Measurements from ENCODE around the gene FOXP1. TPM values are rescaled to one million over a fixed set of nuclear protein-coding genes. Genes with fewer than 3 reads are reported as not detected.

FOXP1 gene
- total and polyA plus RNA-seq, 4 donors: 4.9 to 35.4 (median 32.0) TPM

DNA sequence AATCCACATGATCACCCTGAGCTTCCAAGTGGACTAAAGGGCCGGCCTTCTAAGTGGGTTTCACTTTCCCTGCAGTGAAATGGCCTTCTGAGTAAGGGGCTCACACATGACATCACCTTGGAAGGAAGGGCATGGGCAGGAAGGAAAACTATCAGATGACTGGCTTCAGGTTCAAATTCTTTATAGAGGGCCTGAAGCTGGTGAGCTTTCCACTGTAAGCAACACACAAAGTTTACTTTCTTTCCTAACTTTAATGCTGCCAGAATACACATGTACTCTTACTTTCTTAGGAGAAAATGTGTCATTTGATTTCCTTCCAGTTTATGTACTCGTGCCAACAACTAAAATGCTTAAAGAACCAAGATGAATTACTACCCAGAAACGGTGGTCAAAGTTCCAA is 475.6 kb downstream of the FOXP1 start:
- DNase-seq (ENCODE audit: low spot score): no peak
- no peak for TF ChIP-seq HNF4G (IDR thresholded peaks at IDR 0.05)
- TF ChIP-seq FOXA2 (IDR thresholded peaks at IDR 0.05): no peak
- TF ChIP-seq, protein P1, sequence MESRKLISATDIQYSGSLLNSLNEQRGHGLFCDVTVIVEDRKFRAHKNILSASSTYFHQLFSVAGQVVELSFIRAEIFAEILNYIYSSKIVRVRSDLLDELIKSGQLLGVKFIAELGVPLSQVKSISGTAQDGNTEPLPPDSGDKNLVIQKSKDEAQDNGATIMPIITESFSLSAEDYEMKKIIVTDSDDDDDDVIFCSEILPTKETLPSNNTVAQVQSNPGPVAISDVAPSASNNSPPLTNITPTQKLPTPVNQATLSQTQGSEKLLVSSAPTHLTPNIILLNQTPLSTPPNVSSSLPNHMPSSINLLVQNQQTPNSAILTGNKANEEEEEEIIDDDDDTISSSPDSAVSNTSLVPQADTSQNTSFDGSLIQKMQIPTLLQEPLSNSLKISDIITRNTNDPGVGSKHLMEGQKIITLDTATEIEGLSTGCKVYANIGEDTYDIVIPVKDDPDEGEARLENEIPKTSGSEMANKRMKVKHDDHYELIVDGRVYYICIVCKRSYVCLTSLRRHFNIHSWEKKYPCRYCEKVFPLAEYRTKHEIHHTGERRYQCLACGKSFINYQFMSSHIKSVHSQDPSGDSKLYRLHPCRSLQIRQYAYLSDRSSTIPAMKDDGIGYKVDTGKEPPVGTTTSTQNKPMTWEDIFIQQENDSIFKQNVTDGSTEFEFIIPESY (IDR thresholded peaks at IDR 0.05): no peak
- no peak for TF ChIP-seq RAD21 (IDR thresholded peaks at IDR 0.05)
- no peak for TF ChIP-seq SP1 (IDR thresholded peaks at IDR 0.05)
- no peak for TF ChIP-seq EGR1 (IDR thresholded peaks at IDR 0.05; ENCODE audit: low read depth in 2 of 2)
- TF ChIP-seq YY1 (IDR thresholded peaks at IDR 0.05): no peak
- TF ChIP-seq, protein P2, sequence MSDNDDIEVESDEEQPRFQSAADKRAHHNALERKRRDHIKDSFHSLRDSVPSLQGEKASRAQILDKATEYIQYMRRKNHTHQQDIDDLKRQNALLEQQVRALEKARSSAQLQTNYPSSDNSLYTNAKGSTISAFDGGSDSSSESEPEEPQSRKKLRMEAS (IDR thresholded peaks at IDR 0.05): no peak
- TF ChIP-seq FOXA1 (IDR thresholded peaks at IDR 0.05): no peak
- TF ChIP-seq, protein P3, sequence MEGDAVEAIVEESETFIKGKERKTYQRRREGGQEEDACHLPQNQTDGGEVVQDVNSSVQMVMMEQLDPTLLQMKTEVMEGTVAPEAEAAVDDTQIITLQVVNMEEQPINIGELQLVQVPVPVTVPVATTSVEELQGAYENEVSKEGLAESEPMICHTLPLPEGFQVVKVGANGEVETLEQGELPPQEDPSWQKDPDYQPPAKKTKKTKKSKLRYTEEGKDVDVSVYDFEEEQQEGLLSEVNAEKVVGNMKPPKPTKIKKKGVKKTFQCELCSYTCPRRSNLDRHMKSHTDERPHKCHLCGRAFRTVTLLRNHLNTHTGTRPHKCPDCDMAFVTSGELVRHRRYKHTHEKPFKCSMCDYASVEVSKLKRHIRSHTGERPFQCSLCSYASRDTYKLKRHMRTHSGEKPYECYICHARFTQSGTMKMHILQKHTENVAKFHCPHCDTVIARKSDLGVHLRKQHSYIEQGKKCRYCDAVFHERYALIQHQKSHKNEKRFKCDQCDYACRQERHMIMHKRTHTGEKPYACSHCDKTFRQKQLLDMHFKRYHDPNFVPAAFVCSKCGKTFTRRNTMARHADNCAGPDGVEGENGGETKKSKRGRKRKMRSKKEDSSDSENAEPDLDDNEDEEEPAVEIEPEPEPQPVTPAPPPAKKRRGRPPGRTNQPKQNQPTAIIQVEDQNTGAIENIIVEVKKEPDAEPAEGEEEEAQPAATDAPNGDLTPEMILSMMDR (IDR thresholded peaks at IDR 0.05; ENCODE audit: low read depth, low read length, missing input control): no peak
- TF ChIP-seq HNF4A (conservative IDR thresholded peaks at IDR 0.05): no peak
- no peak for TF ChIP-seq RXRA (IDR thresholded peaks at IDR 0.05)
- no peak for TF ChIP-seq NR2F2 (IDR thresholded peaks at IDR 0.05)
- TF ChIP-seq JUND (IDR thresholded peaks at IDR 0.05): no peak
- TF ChIP-seq, protein P4, sequence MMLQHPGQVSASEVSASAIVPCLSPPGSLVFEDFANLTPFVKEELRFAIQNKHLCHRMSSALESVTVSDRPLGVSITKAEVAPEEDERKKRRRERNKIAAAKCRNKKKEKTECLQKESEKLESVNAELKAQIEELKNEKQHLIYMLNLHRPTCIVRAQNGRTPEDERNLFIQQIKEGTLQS (IDR thresholded peaks at IDR 0.05): no peak
- TF ChIP-seq, protein P5, sequence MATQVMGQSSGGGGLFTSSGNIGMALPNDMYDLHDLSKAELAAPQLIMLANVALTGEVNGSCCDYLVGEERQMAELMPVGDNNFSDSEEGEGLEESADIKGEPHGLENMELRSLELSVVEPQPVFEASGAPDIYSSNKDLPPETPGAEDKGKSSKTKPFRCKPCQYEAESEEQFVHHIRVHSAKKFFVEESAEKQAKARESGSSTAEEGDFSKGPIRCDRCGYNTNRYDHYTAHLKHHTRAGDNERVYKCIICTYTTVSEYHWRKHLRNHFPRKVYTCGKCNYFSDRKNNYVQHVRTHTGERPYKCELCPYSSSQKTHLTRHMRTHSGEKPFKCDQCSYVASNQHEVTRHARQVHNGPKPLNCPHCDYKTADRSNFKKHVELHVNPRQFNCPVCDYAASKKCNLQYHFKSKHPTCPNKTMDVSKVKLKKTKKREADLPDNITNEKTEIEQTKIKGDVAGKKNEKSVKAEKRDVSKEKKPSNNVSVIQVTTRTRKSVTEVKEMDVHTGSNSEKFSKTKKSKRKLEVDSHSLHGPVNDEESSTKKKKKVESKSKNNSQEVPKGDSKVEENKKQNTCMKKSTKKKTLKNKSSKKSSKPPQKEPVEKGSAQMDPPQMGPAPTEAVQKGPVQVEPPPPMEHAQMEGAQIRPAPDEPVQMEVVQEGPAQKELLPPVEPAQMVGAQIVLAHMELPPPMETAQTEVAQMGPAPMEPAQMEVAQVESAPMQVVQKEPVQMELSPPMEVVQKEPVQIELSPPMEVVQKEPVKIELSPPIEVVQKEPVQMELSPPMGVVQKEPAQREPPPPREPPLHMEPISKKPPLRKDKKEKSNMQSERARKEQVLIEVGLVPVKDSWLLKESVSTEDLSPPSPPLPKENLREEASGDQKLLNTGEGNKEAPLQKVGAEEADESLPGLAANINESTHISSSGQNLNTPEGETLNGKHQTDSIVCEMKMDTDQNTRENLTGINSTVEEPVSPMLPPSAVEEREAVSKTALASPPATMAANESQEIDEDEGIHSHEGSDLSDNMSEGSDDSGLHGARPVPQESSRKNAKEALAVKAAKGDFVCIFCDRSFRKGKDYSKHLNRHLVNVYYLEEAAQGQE (IDR thresholded peaks at IDR 0.05): no peak
- TF ChIP-seq GABPA (IDR thresholded peaks at IDR 0.05 in 1 of 2, conservative IDR thresholded peaks at IDR 0.05 in 1 of 2): no peak
- no peak for TF ChIP-seq TAF1 (conservative IDR thresholded peaks at IDR 0.05)
- 23% methylated on average over 3 of the region's 3 CpGs for WGBS
- H3K4me3 ChIP-seq (ENCODE audit: low read depth in 1 of 3, low read length in 3 of 3): no peak overlapping the region
- peak overlapping the region in 1 of 2 donors; percentile 42 for H3K9ac ChIP-seq (ENCODE audit: low read depth in 1 of 2, low read length in 2 of 2)
- H3K9me3 ChIP-seq (ENCODE audit: control insufficient read depth in 4 of 4, low read length in 3 of 4): no peaks in the 10 kb centered on the region
- H3K36me3 ChIP-seq (ENCODE audit: control insufficient read depth in 4 of 4, insufficient read depth in 3 of 4, low read depth in 1 of 4, low read length in 3 of 4): peaks cover 0 to 5% (median 3%) of the 10 kb centered on the region in 4 donors
- peaks cover 14 to 31% (median 19%) of the 10 kb centered on the region in 4 donors for H3K4me1 ChIP-seq (ENCODE audit: control insufficient read depth in 4 of 4, insufficient read depth in 4 of 4, low read length in 3 of 4)
- H3K27me3 ChIP-seq (ENCODE audit: control insufficient read depth in 4 of 4, insufficient read depth in 4 of 4, low read length in 3 of 4): no peaks in the 10 kb centered on the region
- peak overlapping the region; percentile 17 to 48 for H3K27ac ChIP-seq (ENCODE audit: low read depth in 1 of 2, low read length in 2 of 2)
